GM18508 (cell line): ENCODE data around the gene RNF150.

Source experiments
- ATAC-seq: cut with Tn5 transposase; IDR thresholded peaks from one replicate; pipeline ENCODE4 v1.9.1; 2021; ENCODE audit warnings: moderate number of reproducible peaks; ENCODE audit not compliant: insufficient read depth, unreplicated experiment

RNF150 gene

DNA sequence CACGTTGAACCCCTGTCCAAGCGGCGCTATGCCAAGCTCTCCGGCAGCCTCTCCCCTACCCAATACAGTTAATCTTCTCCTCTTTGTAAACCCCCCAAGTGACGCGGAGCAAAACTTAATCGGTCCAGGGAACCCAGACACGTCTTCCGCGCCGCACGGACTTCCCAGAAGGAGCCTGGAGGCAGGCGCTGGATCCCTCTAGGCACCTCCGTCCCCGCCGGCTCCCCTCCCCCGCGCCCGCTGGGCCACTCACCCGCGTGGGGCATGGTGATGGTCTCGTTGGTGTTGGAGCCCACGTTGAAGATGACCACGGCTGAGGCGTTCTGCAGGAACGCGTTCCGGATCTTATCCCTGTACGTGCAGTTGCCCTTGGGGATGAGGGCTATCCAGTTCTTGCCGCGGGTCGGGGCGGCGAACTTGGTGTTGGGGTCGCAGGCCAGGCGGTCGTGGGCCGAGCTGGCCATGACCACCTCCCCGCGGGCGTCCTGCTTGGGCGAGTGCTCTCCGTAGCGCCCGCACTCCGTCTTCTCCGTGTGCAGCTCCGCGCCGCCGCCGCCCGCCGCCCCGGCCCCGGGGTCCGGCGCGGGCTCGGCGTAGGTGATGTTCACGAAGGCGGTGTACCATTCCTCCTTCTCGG, 1.1 kb downstream of the RNF150 start:
- no peak for ATAC-seq

DNA sequence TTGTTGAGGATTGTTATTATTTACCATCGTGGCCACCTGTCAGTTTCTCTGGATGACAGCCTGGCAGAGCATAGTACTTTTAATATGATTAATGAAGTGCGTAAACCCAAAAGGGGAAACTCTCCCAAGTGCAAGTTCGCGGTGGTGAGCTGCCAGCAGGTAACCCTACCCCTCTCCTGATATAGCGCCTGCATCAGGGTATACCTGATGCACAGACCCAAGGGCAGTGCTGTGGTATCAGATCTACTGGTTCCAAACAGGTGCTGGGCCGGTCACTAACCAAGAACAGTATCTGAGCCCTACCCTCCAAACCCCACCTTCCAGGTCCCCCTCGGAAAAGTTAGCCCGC, 1.6 kb downstream of the RNF150 start:
- no peak for ATAC-seq

DNA sequence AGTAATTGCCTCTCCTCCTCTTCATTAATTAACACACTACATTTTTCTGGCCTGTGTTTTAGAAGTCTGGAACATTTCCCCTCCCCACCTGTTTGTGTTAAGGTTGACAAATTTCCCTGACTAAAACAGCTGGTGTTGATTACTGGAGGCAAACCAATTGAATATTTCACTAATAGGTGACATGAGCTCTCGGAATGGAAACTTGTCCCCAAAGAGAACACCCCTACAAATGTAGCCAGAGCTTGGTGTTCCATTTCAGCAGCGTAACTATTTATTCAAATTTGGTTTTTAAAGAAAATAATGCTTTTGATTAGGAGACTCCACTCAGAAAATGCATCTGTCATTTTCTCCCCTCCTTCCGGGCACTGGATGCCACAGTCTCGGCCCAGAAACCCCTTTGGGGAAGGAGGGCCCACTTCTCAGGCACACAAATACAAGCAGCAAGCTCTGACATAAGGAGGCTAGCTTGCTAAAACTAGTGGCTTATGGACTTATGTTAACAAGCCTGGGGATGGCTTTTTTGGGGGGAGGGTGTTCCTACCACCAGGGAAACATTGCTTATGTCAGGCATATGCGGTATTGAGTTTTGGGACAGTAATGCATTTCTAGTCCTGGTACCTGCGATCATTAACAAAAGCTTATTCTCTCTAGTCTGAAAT, 2.2 kb downstream of the RNF150 start:
- ATAC-seq, result no peak

DNA sequence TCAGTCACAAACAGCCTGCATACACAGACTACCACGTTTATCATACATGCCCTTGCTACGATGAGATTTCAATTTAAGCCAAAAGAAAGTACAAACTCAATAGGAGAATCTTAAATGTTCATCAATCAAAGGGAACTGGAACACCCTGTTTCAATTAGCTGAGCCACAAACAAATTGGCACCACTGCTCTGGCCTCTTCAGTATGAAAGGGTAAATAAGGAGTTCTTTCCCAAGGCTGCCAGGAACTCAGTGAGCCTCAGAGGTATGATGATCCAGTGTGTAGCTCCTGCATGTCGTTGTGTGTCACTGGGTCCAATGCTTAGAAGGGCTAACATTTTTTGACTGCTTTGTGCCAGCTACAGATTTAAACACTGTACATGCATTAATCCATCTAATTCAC, 5.4 kb downstream of the RNF150 start:
- no peak for ATAC-seq

DNA sequence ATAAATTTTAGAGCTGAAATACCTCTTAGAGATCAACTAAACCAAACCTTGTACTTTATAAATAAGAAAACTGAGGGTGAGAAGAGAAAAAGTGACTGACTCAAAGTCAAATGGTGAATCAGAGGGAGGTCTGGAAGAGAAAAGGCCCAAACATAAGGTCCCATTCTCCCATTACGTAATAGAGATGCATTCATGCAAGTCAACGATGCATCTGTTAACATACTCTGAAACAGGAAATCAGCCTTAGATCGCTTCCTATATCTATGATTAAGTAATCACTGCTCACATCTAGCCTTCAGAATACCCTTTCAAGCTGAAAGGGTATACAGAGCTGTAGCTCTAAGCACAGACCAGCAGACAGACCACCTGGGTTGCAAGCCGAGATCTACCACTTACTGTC, 6.5 kb downstream of the RNF150 start:
- ATAC-seq, result no peak

DNA sequence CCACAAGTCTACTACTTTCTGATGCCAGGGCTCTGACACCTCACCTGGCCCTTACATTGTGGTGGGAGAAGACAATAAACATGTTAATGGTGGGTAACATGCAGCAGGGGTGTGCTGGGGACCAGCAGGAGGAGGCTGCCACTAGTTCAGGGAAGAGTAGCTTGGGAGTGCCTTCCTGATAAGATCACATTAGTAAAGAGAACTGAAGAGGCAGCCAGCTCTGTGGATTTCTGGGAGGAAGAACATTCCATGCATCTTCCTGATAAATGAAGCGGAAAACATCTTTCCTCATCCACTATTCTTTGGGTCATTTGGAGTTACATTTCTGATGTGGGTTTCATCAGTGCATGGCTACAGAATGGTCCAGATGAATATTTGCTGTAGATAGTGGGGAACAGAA, 9.0 kb downstream of the RNF150 start:
- ATAC-seq, result no peak

DNA sequence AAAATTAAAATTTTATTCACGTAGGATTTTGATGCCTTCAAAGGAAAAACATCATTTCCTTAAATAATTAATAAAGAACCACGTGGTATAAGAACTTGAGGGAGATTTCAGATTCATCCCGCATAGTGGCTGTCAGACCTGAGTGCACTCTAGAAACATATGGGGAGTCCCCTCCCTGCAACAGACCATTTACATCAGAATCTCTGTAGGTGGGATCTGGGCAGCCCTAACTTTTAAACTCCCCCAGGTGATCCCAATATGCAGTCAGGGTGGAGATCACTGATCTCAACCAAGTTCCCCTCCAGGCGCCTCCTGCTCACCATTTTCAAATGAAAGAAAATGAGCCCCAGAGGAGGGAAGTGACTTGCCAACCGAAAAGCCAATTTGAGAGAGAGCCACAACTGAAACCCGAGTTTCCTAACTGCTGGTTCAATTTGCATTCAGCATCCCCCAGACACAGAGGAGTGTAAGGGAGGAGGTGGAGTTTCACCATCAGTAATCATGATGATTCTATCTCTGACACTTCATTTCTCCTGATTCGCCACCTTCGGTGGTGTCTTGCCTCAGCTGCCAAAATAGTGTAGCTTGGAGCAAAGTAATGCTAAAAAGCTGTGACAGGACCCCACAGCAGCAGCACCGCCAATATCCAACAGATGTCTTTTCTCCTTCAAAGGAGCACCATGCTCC, 11.4 kb downstream of the RNF150 start:
- no peak for ATAC-seq

DNA sequence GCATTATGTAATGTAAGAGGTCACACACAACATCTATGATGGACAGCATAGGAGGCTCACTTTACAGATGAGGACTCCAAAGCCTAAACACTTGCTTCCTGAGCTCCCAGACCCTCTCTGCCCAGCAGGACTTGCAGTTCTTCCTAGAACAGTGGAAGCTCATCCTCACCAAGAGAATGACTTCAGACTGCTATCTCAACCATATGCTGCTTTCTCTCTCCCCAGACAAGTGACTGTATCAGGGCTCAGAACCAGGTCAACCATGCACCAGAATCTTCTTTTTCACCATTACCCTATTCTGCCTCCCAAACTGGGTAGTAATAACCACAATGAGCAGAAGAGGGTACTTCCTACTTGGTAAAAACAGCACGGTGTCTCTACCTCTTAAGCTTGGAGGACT, 12.2 kb downstream of the RNF150 start:
- no peak for ATAC-seq

DNA sequence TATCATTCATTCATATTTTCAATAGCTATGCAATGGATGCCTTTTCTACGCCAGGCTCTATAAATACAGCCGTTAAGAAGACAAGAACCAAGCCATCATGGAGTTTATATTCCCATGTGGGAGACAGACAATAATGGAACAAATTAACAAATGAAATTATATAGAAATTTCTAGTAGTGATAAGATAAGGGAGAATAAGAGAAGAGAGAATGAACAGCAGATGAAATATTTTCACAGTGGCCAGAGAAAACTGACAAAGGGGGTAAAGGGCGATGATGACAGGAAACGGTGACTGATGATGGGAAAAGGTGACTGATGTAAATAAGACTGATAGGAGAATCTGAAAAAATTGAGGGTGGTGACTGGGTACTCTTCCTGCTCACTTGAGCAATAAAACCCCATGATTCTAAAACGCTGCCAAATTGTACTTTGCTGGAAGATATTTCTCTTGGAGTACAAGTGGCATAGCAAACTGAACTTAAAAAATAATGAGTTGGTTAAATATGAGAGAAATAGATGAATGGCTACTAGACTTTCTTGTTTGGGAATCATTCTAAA, 13.2 kb downstream of the RNF150 start:
- ATAC-seq, result no peak

DNA sequence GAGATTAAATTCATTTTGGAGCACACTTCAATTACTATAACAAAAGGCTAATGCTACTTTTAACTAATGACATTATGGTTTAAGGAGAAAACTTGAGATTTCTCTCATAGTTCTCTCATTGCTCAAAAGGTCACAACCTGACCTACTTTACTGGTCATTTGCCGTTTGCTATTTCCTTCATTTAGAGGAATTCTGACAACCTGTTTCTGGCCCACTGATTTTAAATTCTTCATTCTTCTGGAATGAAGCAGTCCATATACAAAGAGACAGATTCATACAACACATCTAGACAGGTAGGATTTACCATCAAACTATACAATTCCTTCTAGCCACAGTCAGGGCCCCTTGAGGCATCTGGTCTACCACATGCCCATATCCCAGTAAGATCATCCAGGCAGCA, 14.2 kb downstream of the RNF150 start:
- no peak for ATAC-seq

DNA sequence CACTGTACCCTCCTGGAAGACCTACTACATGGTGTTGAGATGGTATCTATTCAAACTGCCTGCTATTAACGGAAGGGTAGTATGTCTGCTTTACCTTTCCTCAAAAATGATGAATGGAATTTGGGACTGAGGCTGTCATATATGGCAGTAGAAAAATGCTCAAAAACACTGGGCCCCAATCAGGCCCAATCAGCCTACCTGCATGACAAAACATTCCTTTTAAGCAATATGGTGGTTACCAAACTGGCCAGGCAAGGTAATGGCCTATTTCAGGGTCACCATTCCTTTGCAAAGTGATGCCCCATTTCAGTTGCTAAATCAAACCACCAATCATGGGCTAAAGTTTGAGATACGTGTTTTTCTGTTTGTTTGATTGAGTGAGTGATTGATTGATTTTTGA, 14.9 kb downstream of the RNF150 start:
- ATAC-seq, result no peak

DNA sequence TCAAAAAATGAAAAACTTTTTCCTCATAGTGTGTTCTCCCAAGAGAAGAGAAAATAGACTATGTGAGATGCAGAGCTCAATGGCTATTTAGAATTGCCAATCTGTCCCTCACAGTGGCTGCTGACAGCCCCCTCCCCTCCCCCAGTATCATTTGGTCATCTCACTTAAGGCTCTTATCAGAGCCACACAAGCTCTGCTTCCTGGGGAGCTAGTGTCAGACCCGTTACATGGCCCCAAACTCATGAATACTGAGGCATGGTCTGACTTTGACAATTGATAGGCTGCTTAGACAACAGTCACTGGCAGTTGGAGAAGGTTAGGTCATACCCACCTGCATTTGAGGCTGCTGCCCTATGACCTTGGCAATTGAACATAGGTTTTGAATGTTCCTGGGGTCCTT, 15.3 kb downstream of the RNF150 start:
- no peak for ATAC-seq

DNA sequence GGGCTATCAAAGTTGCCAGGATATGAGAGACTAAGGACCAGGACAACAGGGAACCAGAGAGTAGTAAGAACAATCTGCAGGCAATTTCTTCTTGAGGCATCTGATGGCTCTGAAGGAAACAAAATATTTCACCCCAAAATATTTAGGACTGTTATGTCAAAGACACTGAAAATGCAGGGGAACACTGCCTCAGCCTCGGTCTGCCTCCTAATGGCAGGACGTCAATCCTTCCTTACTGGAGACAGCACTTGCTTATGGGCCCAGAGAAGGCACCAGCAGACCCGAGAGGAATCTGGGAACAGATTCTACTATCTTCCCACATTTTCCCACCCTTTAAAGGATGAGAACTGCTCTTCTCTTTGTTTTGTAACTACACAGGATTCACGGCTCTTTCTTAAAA, 23.3 kb downstream of the RNF150 start:
- no peak for ATAC-seq

DNA sequence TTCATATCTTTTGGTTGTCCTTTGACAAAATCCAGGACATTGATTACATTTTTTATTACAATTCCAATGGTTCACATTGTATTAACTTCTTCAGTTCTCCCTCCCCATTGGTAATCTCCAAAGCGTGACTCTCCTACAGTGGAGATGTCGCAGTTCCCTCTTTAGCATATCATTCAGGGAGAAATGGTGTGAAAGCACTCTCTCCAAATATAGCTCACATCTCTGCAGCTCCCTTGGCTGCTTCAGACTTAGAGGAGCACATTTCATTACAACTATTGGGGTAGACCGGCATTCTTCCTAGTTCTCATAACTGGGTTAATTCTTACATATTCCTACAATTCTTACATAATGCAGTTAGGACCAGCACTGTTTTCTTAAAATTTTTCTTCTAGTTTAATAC, 25.3 kb downstream of the RNF150 start:
- ATAC-seq, result no peak

DNA sequence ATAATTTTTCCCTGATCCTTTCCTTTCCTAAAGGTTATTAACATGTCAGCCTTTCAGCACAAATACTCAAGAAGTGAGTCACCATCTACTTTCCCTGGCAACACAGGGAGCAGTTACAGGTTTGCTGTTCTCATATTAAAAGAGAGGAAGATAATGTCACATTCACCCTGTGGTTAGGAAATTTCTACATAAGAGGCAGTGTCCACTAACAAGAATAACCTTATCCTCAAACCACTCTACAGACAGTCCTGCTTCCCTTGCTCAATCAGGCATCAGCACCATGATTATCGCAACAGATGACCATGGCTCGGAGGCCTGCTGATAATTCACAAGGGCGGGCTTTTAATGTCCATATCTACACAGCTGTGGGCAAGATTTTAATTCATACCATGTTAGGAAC, 30.9 kb downstream of the RNF150 start:
- ATAC-seq, result no peak

DNA sequence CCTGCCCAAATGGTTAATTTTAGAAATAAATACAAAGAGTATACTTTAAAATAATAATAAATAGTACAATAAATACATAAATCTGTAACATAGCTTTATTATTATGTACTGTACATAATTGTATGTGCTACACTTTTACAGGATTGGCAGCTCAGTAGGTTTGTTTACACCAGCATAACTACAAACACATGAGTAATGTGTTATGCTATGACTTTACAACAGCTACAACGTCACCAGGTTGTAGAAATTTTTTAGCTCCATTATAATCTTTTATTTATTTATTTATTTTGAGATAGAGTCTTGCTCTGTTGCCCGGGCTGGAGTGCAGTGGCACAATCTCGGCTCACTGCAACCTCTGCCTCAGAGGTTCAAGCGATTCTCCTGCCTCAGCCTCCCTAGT, 31.8 kb downstream of the RNF150 start:
- no peak for ATAC-seq

DNA sequence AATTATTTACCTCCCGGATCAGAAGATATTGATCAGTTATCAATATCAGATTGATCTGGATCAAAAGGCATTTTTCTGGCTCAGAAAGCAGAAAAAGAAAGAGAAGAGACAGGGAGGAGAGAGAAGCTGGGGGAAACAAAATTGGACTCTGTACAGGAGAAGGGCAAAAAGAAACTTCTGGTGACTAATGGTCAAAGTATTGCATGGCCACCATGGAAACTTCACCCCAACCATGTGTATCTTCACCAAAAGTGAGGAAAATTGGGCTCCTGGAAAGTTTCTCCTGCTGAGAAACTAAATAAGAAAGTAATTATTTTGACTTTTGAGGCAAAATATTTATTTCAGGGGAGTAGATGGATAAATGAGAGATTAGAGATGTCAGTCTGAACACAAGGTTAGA, 33.9 kb downstream of the RNF150 start:
- ATAC-seq, result no peak

DNA sequence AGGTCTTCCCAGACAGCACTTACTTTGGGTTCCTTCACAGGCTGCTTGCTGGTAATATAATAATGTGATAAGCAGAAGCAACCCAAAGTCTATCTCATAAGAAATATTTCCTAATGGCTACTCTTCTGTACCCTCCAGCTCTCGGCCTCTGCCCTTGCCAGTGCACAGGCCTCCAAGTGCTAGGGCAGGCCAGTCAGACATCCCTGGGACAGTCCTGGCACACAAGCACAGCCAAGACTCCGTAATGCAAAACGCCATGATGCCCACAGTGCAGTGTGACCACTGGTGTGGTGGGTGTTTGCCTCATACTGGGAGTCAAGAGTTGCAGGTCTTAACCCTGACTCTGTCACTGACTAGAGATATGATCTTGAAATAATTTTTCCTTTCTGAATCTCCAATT, 35.1 kb downstream of the RNF150 start:
- no peak for ATAC-seq

DNA sequence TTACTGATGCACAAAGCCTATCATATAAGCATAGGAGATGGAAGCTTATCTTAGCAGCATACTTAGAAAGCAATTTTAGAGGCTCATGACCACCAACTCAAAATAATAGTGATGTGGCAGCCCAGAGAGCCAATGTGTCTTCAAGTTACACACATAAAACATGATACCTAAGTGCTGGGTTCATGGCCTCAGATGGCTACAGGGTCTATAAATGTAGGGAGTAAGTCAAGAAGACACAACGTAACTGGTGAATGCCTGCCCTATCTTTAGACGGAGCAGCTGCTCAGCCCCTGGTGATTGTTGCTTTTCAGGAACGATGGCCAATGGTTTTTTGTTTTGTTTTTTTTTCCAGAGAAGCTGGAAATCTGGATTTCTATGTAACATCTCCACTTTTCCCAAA, 42.8 kb downstream of the RNF150 start:
- no peak for ATAC-seq

DNA sequence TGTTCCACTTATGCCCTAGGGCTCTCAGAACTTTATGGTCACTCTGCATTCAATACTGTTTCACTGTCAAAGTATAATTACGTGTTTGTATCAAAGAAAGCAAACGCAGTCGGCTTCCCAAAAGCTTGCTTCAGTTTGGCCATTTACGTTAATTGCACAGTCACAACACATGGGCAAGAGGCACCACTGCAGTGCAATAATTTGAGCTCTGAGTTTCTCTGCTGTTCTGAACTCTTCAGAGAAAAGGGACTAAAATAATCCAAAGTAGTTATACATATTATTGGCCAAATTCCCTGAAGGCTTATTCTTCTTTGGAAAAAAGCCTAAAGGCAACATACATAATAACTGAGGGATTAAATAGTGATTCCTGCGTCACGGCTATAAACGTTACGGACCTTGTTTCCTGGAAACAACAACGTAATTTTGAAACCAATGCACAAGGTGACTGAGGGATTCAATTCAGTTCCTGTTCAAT, 51.3 kb downstream of the RNF150 start:
- no peak for ATAC-seq

DNA sequence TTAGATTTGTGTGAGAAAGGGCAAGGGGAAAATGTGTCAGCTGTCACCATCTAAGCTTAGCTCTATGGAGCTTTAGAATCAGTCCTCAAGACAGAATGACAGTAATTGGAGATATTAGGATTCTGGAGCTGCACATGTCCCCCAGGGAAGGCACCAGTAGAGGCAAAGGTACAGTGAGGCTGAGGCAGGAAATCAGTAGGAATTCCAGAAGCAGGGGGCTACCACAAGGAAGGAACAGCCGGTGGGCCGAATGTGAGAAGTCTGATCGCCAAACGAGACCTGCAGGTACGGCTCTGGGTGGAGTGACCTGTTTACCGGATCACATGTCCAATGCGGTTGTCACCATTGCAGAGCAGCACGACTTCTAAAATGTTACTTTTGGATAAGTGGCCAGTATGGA, 52.6 kb downstream of the RNF150 start:
- no peak for ATAC-seq
